Measurements from ENCODE around the gene TMEM165. TPM values are rescaled to one million over a fixed set of nuclear protein-coding genes. Genes with fewer than 3 reads are reported as not detected.

The TMEM165 gene
- total and polyA plus RNA-seq, 9 of the 15 experiments (the other 6 are each of a cell fraction or from before 2014, with no cell fraction given) = 21.3 to 145 (median 96.8) TPM

- TF ChIP-seq, protein P1, sequence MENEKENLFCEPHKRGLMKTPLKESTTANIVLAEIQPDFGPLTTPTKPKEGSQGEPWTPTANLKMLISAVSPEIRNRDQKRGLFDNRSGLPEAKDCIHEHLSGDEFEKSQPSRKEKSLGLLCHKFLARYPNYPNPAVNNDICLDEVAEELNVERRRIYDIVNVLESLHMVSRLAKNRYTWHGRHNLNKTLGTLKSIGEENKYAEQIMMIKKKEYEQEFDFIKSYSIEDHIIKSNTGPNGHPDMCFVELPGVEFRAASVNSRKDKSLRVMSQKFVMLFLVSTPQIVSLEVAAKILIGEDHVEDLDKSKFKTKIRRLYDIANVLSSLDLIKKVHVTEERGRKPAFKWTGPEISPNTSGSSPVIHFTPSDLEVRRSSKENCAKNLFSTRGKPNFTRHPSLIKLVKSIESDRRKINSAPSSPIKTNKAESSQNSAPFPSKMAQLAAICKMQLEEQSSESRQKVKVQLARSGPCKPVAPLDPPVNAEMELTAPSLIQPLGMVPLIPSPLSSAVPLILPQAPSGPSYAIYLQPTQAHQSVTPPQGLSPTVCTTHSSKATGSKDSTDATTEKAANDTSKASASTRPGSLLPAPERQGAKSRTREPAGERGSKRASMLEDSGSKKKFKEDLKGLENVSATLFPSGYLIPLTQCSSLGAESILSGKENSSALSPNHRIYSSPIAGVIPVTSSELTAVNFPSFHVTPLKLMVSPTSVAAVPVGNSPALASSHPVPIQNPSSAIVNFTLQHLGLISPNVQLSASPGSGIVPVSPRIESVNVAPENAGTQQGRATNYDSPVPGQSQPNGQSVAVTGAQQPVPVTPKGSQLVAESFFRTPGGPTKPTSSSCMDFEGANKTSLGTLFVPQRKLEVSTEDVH (IDR thresholded peaks at IDR 0.05; ENCODE audit: low read depth, partially characterized antibody) = no peak
- TF ChIP-seq CREB3 (tag; conservative IDR thresholded peaks at IDR 0.05; ENCODE audit: low read depth) = no peak
- TF ChIP-seq CBX1 (IDR thresholded peaks at IDR 0.05; ENCODE audit: low read depth) = no peak
- no peak for TF ChIP-seq ETV6 (IDR thresholded peaks at IDR 0.05; ENCODE audit: borderline replicate concordance in 1 of 2, low read depth in 2 of 2, low read length in 1 of 2)
- TF ChIP-seq ETV6 (CRISPR knock-in tag; IDR thresholded peaks at IDR 0.05; ENCODE audit: borderline replicate concordance) = no peak
- TF ChIP-seq TEAD1 (CRISPR knock-in tag; IDR thresholded peaks at IDR 0.05) = no peak
These were observed 50.3 kb downstream of the TMEM165 start (continued) for GRCh38 chr4:55445921-55446577.

DNA sequence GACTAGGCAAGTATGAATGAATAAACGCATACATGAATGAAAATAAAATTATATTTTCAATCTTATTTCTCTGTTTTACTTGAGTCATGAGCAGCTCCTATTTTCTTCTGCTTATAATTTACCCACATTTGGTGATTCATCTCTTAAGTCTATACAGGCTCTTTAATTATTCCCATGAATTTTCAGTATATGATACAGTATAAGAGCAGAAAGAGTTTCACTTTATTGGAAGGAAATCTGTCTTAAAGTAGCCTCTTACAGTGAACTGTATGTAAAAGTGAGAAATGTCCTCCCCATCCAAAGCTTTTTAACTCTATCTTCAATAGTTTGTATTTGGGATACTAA lies 50.8 kb downstream of the TMEM165 start:
- no TSS peak for BruUV-seq (replicated peaks)
- Histone ChIP-seq H3K9ac (ENCODE audit: insufficient read depth in 1 of 2, low read depth in 2 of 2, low read length in 2 of 2) (no peak overlapping the region), H3K9me3 (replicated peaks; ENCODE audit: control insufficient read depth, insufficient read depth, low read depth, low read length) (no peaks in the 10 kb centered on the region), H3K27ac (ENCODE audit: extremely low read depth, low read depth, low read length) (no peak overlapping the region), H3K27me3 (ENCODE audit: control insufficient read depth in 2 of 2, insufficient read depth in 2 of 2, low read length in 2 of 2) (no peaks in the 10 kb centered on the region), H3K4me2 (ENCODE audit: insufficient read depth, low read length) (no peak overlapping the region), H4K20me1 (replicated peaks; ENCODE audit: control insufficient read depth, insufficient read depth, low read length) (no peaks in the 10 kb centered on the region), H3K9me1 (ENCODE audit: control insufficient read depth, insufficient read depth, low read length) (no peaks in the 10 kb centered on the region), H2AFZ (ENCODE audit: low read depth, low read length) (no peak overlapping the region), H3K36me3 (ENCODE audit: control insufficient read depth, insufficient read depth, low read length) (peaks cover 73% of the 10 kb centered on the region; the same call in 2 of the 3 replicates), H3K79me2 (ENCODE audit: control insufficient read depth, insufficient read depth, low read length) (no peaks in the 10 kb centered on the region), H3K4me3 (no peak overlapping the region), H3K4me1 (replicated peaks in 1 of 2; ENCODE audit: control insufficient read depth in 2 of 2, insufficient read depth in 2 of 2, low read length in 2 of 2) (no peaks in the 10 kb centered on the region)
- ChIA-PET CTCF (ENCODE audit: low intra/inter-chr PET ratio) (no interaction called here), POLR2A (no interaction called here)
- ATAC-seq (no peak), DNase-seq (ENCODE audit: extremely low read depth in 1 of 4, low spot score in 3 of 4) (no peak), FAIRE-seq (no peak)
- TF ChIP-seq, protein P2, sequence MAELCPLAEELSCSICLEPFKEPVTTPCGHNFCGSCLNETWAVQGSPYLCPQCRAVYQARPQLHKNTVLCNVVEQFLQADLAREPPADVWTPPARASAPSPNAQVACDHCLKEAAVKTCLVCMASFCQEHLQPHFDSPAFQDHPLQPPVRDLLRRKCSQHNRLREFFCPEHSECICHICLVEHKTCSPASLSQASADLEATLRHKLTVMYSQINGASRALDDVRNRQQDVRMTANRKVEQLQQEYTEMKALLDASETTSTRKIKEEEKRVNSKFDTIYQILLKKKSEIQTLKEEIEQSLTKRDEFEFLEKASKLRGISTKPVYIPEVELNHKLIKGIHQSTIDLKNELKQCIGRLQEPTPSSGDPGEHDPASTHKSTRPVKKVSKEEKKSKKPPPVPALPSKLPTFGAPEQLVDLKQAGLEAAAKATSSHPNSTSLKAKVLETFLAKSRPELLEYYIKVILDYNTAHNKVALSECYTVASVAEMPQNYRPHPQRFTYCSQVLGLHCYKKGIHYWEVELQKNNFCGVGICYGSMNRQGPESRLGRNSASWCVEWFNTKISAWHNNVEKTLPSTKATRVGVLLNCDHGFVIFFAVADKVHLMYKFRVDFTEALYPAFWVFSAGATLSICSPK (IDR thresholded peaks at IDR 0.05; ENCODE audit: borderline replicate concordance) = no peak
- TF ChIP-seq TRIM24 (IDR thresholded peaks at IDR 0.05) = no peak
- TF ChIP-seq HMBOX1 (IDR thresholded peaks at IDR 0.05) = no peak
- WGBS (ENCODE audit: insufficient coverage, low coverage, missing lambda C conversion rate) = 86% methylated on average over 1 of the region's 1 CpG
- in situ Hi-C loops (cut with MboI) = no loop called here
- intact Hi-C loops (cut with micrococcal nuclease) = loop anchor here (10.0 kb wide), 1 partner anchor 102 kb away; the partner anchor contains the start of gene SRD5A3
